Keratinocyte (primary cell): ENCODE measurements around the gene CCDC86. TPM values are rescaled to one million over a fixed set of nuclear protein-coding genes. Genes with fewer than 3 reads are reported as not detected.

Source experiments
- DNase-seq: peaks from one replicate; pipeline ENCODE4 v3.0.0-alpha.2; 2011; ENCODE audit warnings: low read depth, missing footprints, low spot score
- FAIRE-seq: peaks from 2 replicates; lab custom pipeline; 2011; peaks lifted over from hg19 to GRCh38; lab: Jason Lieb, UNC
- H2AFZ ChIP-seq: 2 replicates; pipeline ENCODE4 v1.6.0; 2012; ENCODE audit warnings: low read length, control low read depth, inconsistent platforms; ENCODE audit not compliant: control insufficient read depth
- H3K27ac ChIP-seq: 2 replicates; pipeline ENCODE4 v1.5.1; 2011; ENCODE audit warnings: low read length; ENCODE audit not compliant: control insufficient read depth, insufficient read depth
- H3K27me3 ChIP-seq: 3 replicates; pipeline ENCODE4 v1.6.0; 2011; ENCODE audit warnings: low read length; ENCODE audit not compliant: control insufficient read depth, insufficient read depth; ENCODE audit errors: extremely low read depth
- H3K36me3 ChIP-seq, 2 experiments: 2 replicates in 1 of 2; 3 replicates in 1 of 2; pipeline ENCODE4 v1.5.1; 2011; ENCODE audit warnings: low read length in 2 of 2, mild to moderate bottlenecking in 1 of 2; ENCODE audit not compliant: control insufficient read depth in 2 of 2, insufficient read depth in 2 of 2; ENCODE audit errors: extremely low read depth in 1 of 2
- H3K4me1 ChIP-seq: 3 replicates; pipeline ENCODE4 v1.5.1; 2011; ENCODE audit warnings: low read length; ENCODE audit not compliant: control insufficient read depth, insufficient read depth; ENCODE audit errors: extremely low read depth
- H3K4me2 ChIP-seq: 3 replicates; pipeline ENCODE4 v1.6.0; 2011; ENCODE audit warnings: low read depth, low read length; ENCODE audit not compliant: control insufficient read depth, insufficient read depth; ENCODE audit errors: extremely low read depth
- H3K4me3 ChIP-seq, 3 experiments: fragments of 200-600 bp in 1 of 3; sonication (generic) in 1 of 3; 2 replicates in 2 of 3; 3 replicates in 1 of 3; pipeline ENCODE4 v1.5.1; 2011 to 2016; ENCODE audit warnings: low read length in 3 of 3, mild to moderate bottlenecking in 3 of 3, control low read depth in 2 of 3, inconsistent platforms in 1 of 3, low read depth in 1 of 3, mixed read lengths in 1 of 3, mixed run types in 1 of 3, moderate library complexity in 1 of 3; ENCODE audit not compliant: control insufficient read depth in 2 of 3, insufficient read depth in 2 of 3; ENCODE audit errors: extremely low read depth in 1 of 3
- H3K79me2 ChIP-seq: 2 replicates; pipeline ENCODE4 v1.6.0; 2012; ENCODE audit warnings: low read length; ENCODE audit not compliant: control insufficient read depth, insufficient read depth
- H3K9ac ChIP-seq: 3 replicates; pipeline ENCODE4 v1.6.0; 2011; ENCODE audit warnings: low read length; ENCODE audit not compliant: control insufficient read depth, insufficient read depth; ENCODE audit errors: extremely low read depth
- H3K9me1 ChIP-seq: 3 replicates; pipeline ENCODE4 v1.6.0; 2011; ENCODE audit warnings: low read length; ENCODE audit not compliant: control insufficient read depth, insufficient read depth; ENCODE audit errors: extremely low read depth
- H3K9me3 ChIP-seq: 2 replicates; pipeline ENCODE4 v1.5.1; 2012; ENCODE audit warnings: low read depth, low read length; ENCODE audit not compliant: control insufficient read depth
- H4K20me1 ChIP-seq: 3 replicates; pipeline ENCODE4 v1.6.0; 2011; ENCODE audit warnings: low read length; ENCODE audit not compliant: control insufficient read depth, insufficient read depth; ENCODE audit errors: extremely low read depth
- CTCF ChIP-seq, 3 experiments: IDR thresholded peaks in 1 of 3; conservative IDR thresholded peaks in 1 of 3; optimal IDR thresholded peaks in 1 of 3; 2 replicates in 2 of 3; 3 replicates in 1 of 3; pipeline versions ENCODE3 to v1.5.1; 2011; ENCODE audit warnings: low read length in 3 of 3, mild to moderate bottlenecking in 3 of 3, moderate library complexity in 2 of 3, control low read depth in 1 of 3, inconsistent platforms in 1 of 3; ENCODE audit not compliant: insufficient read depth in 2 of 3; ENCODE audit errors: extremely low read depth in 1 of 3
- EZH2 ChIP-seq: IDR thresholded peaks from one replicate; pipeline ENCODE4 v1.6.1; 2012; ENCODE audit warnings: inconsistent platforms, mild to moderate bottlenecking, low read length, moderate library complexity
- dilution Hi-C: fragments of 300-500 bp; cut with MboI; formaldehyde crosslinking; loops from one replicate; pipeline ENCODE4 v1.7.0; 2020; ENCODE audit warnings: low sequenced_read_pairs; ENCODE audit not compliant: extremely low pct_ligation_motif_present
- polyA plus RNA-seq, 5 experiments: library from polyadenylated mRNA; depleted of rRNA in 3 of 5; stranded (reverse) in 3 of 5; stranded (forward) in 1 of 5; unstranded in 1 of 5; fragments of >200 nt; gene quantifications; 1 replicate in 1 of 5; 2 replicates in 3 of 5; 3 replicates in 1 of 5; pipeline versions ENCODE4 v1.2.1 to v1.2.3, GENCODE V29; 2011 to 2012; ENCODE audit warnings: missing spikeins in 2 of 5, low read depth in 1 of 5, low replicate concordance in 1 of 5

The CCDC86 gene
- polyA plus RNA-seq, 1 donor (not counting 4 experiments of a cell fraction or from before 2014, with no cell fraction given) = 29.3 TPM

GRCh38 chr11:60872961-60873524 is 31.1 kb downstream of the CCDC86 start:
- no peaks in the 10 kb centered on the region for H3K9me3 ChIP-seq
- H4K20me1 ChIP-seq = no peaks in the 10 kb centered on the region
- H3K27me3 ChIP-seq = no peaks in the 10 kb centered on the region
- H2AFZ ChIP-seq = no peak overlapping the region
- H3K9me1 ChIP-seq = no peaks in the 10 kb centered on the region
- H3K9ac ChIP-seq = no peak overlapping the region
- TF ChIP-seq CTCF (optimal IDR thresholded peaks at IDR 0.05 in 1 of 3, IDR thresholded peaks at IDR 0.05 in 1 of 3, conservative IDR thresholded peaks at IDR 0.05 in 1 of 3; ENCODE audit: extremely low read depth in 1 of 3, insufficient read depth in 2 of 3, low read length in 3 of 3) = no peak
- no peak for TF ChIP-seq EZH2
- H3K4me3 ChIP-seq = no peak overlapping the region
- FAIRE-seq (no peak), DNase-seq (no peak)
- H3K4me2 ChIP-seq = no peak overlapping the region
- H3K27ac ChIP-seq = no peak overlapping the region
- dilution Hi-C loops = no loop called here
- H3K79me2 ChIP-seq = no peaks in the 10 kb centered on the region
- H3K4me1 ChIP-seq = no peaks in the 10 kb centered on the region
- no peaks in the 10 kb centered on the region for H3K36me3 ChIP-seq

GRCh38 chr11:60873533-60873932 is 31.6 kb downstream of the CCDC86 start:
- Histone ChIP-seq H3K4me1 (no peaks in the 10 kb centered on the region), H3K9me3 (no peaks in the 10 kb centered on the region), H2AFZ (no peak overlapping the region), H3K27ac (no peak overlapping the region), H3K4me2 (no peak overlapping the region), H3K36me3 (no peaks in the 10 kb centered on the region), H3K27me3 (no peaks in the 10 kb centered on the region), H3K9ac (no peak overlapping the region), H3K4me3 (no peak overlapping the region), H4K20me1 (no peaks in the 10 kb centered on the region), H3K79me2 (no peaks in the 10 kb centered on the region), H3K9me1 (no peaks in the 10 kb centered on the region)
- TF ChIP-seq EZH2 (no peak), CTCF (optimal IDR thresholded peaks at IDR 0.05 in 1 of 3, IDR thresholded peaks at IDR 0.05 in 1 of 3, conservative IDR thresholded peaks at IDR 0.05 in 1 of 3; ENCODE audit: extremely low read depth in 1 of 3, insufficient read depth in 2 of 3, low read length in 3 of 3) (no peak)
- DNase-seq (no peak), FAIRE-seq (no peak)
- dilution Hi-C loops = no loop called here
